ENCODE results near the gene AMACR.
"Not testable (repeated sequence)": the region's sequence is repeated elsewhere in the genome, so short reads cannot be mapped to it uniquely, and the experiment has no call there.

AMACR gene

DNA sequence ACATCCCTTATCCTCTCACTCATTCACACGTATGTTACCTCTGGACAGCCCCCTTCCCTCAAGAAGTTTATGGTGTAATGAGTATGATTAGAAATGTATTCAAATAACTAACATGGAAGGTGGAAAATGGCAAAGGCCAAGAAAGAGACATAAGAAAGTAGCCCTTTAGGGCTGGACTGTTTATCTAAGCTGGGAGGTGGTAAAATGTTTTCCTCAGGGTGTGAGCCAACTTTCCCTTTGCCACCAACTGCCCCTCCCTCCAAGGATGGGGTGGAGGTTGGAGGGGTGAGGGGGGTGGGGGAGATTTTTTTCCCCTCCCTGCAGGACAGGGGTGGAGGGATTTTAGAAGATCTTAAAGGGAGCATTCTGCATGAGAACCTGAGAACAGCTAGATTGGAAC is 31.5 kb downstream of the AMACR start:
- H3K4me3 Mint-ChIP-seq: no peak overlapping the region
- no peaks in the 10 kb centered on the region for H3K9me3 Mint-ChIP-seq (ENCODE audit: low read depth)
- H3K27ac Mint-ChIP-seq: no peak overlapping the region
- H3K4me1 Mint-ChIP-seq (ENCODE audit: low read depth): peaks cover 9% of the 10 kb centered on the region
- no peaks in the 10 kb centered on the region for H3K27me3 Mint-ChIP-seq
- H3K36me3 Mint-ChIP-seq: no peaks in the 10 kb centered on the region

DNA sequence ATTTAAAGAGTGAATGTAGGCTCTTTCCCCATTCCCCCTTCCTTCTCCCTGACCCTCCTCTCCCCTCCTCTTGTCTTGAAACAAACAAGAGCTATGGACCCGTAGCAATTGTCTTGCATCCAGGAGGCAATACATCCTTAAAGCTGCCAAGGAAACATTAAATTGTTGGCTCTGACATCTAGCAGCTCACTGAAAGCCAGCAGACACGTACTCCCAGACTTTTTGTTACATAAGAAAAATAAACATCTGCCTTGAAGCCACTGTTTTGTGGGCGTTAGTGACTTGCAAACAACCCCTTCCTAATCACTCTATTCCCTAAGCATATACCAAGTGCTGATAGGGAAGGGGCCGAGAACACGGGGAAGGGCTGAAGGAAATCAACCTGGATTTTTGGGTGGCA is 32.0 kb downstream of the AMACR start:
- peaks cover 9% of the 10 kb centered on the region for H3K4me1 Mint-ChIP-seq (ENCODE audit: low read depth)
- no peak overlapping the region for H3K4me3 Mint-ChIP-seq
- no peaks in the 10 kb centered on the region for H3K36me3 Mint-ChIP-seq
- H3K9me3 Mint-ChIP-seq (ENCODE audit: low read depth): no peaks in the 10 kb centered on the region
- peaks cover 1% of the 10 kb centered on the region for H3K27me3 Mint-ChIP-seq
- no peak overlapping the region for H3K27ac Mint-ChIP-seq

- peaks cover 4% of the 10 kb centered on the region for H3K27me3 Mint-ChIP-seq
- no peak overlapping the region for H3K4me3 Mint-ChIP-seq
- peaks cover 9% of the 10 kb centered on the region for H3K4me1 Mint-ChIP-seq (ENCODE audit: low read depth)
- H3K9me3 Mint-ChIP-seq (ENCODE audit: low read depth): no peaks in the 10 kb centered on the region
- no peaks in the 10 kb centered on the region for H3K36me3 Mint-ChIP-seq
- H3K27ac Mint-ChIP-seq: no peak overlapping the region
These were observed 34.6 kb downstream of the AMACR start for GRCh38 chr5:33973271-33973670.

DNA sequence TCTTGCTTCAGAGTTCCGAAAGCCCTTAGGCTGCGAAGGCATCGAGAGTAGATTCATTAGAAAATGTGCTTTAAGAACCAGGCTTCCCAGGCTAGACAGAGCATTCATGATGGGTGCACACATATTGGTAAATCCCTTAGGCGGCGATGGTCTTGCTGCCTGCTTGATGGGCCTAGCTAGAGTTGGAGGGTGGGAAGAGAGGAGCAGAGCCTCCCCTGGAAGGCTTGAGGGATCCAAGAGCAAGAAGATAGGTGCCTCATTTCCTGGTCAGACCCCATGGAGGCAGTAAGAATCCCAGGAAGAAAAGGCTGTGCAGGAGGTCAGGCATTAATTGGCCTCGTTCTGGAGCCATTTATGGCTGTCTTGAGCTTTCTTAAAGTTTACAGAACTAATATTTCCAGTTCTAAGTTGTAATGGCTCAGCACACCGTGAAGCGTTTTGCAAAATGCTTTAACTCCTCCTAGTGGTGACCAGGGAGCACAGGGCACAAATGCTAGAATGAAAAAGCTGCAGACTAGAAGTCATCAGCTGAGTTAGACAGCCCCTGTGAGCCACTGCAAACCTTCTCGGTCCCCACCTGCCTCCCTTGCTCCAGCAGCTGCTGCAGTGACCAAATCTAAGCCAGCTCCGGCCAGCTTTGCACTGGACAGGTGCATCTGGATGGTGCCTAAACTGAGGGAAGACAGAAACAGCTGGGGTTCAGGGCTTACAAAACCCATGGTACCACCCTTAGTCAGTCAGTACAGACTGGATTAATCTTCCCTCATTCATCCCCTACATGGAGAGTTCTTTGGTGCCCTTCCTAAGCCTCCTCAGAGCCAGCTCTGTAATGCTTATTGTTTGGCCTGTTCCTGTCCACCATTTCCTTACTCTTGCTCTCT is 38.0 kb downstream of the AMACR start:
- Mint-ChIP-seq H3K9me3 (ENCODE audit: low read depth) (no peaks in the 10 kb centered on the region), H3K4me3 (no peak overlapping the region), H3K36me3 (no peaks in the 10 kb centered on the region), H3K27me3 (peaks cover 4% of the 10 kb centered on the region), H3K27ac (no peak overlapping the region), H3K4me1 (ENCODE audit: low read depth) (peaks cover 13% of the 10 kb centered on the region)

DNA sequence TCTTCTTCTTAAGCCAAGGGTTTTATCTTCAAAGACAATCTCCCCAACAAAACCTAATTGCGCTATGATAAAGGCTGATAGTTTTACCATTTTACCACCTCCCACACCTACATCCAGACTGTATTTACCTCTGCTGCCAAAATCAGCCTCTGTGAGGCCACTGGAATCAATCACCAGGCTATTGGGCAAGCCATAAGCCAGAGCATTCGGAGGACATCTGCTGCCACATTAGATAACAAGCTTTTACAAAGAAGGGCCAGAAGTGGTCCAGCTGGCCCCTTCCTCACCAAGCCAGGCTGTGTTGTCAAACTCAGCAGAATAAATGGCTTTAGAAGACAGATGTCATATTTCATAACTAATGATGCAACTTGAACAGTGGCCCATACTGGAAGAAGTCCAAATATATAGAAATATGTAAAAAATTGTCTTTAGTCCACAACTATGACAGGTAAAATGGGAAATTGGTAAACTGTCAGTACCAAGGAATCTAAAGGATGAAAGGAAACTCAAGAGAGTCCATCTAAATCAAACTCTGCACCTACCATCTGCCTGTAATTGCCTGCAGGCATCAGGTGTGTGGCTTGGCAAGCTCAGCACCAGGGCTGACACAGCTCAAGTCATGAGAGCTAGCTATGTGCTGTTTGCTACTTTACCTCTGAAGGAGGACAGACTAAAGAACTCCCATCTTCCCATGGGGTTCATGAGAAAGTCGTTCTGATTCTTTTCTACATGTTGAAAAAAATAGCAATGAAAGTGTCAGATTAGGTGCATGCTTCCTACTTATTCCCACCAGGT is 39.4 kb downstream of the AMACR start:
- H3K9me3 Mint-ChIP-seq (ENCODE audit: low read depth): no peaks in the 10 kb centered on the region
- peaks cover 4% of the 10 kb centered on the region for H3K27me3 Mint-ChIP-seq
- no peak overlapping the region for H3K27ac Mint-ChIP-seq
- H3K4me3 Mint-ChIP-seq: no peak overlapping the region
- H3K36me3 Mint-ChIP-seq: no peaks in the 10 kb centered on the region
- H3K4me1 Mint-ChIP-seq (ENCODE audit: low read depth): peaks cover 16% of the 10 kb centered on the region

DNA sequence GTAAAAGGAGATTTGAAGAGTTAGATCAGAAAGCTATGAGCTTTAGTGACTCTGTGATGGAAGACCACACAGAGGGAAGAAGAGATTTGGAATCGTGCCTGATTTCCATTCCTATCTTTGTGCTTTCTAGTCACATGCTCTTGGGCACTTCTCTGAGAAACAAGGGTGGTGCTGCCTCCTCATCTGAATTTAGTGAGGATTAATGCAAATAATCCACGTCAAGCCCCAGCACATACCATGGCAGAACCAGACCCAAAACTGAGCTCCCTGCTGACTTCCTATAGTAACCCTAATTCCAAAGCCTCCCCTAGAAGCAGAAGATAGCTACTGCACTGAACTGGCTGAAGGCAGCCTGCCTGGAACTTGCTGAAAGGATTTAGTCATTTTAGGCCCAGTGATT is 41.0 kb downstream of the AMACR start:
- Mint-ChIP-seq H3K9me3 (ENCODE audit: low read depth) (no peaks in the 10 kb centered on the region), H3K27ac (no peak overlapping the region)

GRCh38 chr5:33964132-33964700 is 43.6 kb downstream of the AMACR start:
- Mint-ChIP-seq H3K36me3 (no peaks in the 10 kb centered on the region), H3K9me3 (ENCODE audit: low read depth) (no peaks in the 10 kb centered on the region), H3K27ac (no peak overlapping the region), H3K27me3 (no peaks in the 10 kb centered on the region), H3K4me1 (ENCODE audit: low read depth) (peaks cover 10% of the 10 kb centered on the region), H3K4me3 (no peak overlapping the region)

More for the DNA sequence above, 41.0 kb downstream of the AMACR start:
- peaks cover 4% of the 10 kb centered on the region for H3K27me3 Mint-ChIP-seq
- H3K4me1 Mint-ChIP-seq (ENCODE audit: low read depth): peaks cover 10% of the 10 kb centered on the region
- no peaks in the 10 kb centered on the region for H3K36me3 Mint-ChIP-seq
- no peak overlapping the region for H3K4me3 Mint-ChIP-seq

- H3K27me3 Mint-ChIP-seq: peaks cover 3% of the 10 kb centered on the region
- no peaks in the 10 kb centered on the region for H3K9me3 Mint-ChIP-seq (ENCODE audit: low read depth)
- peaks cover 5% of the 10 kb centered on the region for H3K36me3 Mint-ChIP-seq
- no peak overlapping the region for H3K4me3 Mint-ChIP-seq
- H3K27ac Mint-ChIP-seq: no peak overlapping the region
- no peaks in the 10 kb centered on the region for H3K4me1 Mint-ChIP-seq (ENCODE audit: low read depth)
These were observed 49.7 kb downstream of the AMACR start for GRCh38 chr5:33958176-33958575.

DNA sequence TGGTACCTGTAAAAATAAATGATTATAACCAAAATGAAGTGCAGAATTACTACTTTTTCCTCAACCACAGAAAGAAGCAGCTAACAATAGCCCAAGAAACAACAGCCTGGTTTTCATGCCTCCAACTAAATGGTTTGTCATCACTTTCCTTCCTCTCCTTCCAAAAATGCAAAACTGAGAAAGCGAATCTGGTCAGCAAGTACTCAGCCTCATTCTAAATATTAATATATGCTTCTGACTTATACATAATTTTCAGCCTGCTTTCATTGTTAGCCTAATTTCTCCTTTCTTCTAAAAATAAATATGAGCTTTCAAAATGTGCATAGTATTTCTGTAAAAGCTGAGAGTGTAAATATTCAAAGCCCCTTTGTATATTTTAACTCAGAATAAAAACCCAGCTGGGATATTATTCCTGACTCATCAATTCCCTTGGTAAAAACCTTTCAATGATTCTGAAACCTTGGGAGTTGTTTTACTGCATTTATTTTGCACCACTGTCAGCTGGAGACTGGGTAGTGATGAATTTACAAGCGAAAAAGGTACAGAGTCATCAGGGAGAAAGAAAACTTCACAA is 50.2 kb downstream of the AMACR start:
- H3K9me3 Mint-ChIP-seq (ENCODE audit: low read depth): no peaks in the 10 kb centered on the region
- H3K27me3 Mint-ChIP-seq: peaks cover 3% of the 10 kb centered on the region
- H3K27ac Mint-ChIP-seq: no peak overlapping the region
- H3K4me1 Mint-ChIP-seq (ENCODE audit: low read depth): no peaks in the 10 kb centered on the region
- no peak overlapping the region for H3K4me3 Mint-ChIP-seq
- H3K36me3 Mint-ChIP-seq: peaks cover 5% of the 10 kb centered on the region

- H3K27ac Mint-ChIP-seq; H3K4me3 Mint-ChIP-seq; H3K27me3 Mint-ChIP-seq; H3K4me1 Mint-ChIP-seq (ENCODE audit: low read depth); H3K36me3 Mint-ChIP-seq; H3K9me3 Mint-ChIP-seq (ENCODE audit: low read depth): not testable (repeated sequence)
These were observed 55.7 kb downstream of the AMACR start for GRCh38 chr5:33952175-33952574.

DNA sequence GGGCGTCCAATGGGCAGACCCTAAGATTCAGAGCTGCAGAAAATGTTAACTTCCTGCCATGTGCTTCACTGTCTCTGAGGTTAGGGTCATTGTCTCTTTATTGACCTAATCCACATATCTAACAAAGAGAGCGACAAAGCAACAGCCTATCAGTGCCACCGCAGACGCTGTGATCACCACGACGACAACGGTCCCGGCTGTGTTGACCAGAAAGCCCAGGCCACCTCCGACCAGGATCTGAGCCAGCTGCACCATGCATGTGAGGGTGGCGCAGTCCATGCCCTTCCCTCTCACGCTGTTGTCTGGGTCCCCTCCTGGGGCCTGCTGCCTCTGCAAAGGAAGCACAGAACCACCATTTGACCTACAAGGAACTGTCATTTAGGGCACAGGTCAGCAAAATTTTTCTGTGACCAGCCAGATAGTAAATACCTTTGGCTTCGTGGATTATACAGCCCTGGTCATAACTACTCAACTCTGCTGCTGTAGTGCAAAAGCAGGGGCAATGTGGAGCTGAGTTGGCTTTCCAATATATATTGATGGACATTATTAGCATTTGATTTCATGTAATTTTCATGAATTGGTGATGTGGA is 63.2 kb downstream of the AMACR start:
- Mint-ChIP-seq H3K27ac (no peak overlapping the region), H3K27me3 (peaks cover 17% of the 10 kb centered on the region), H3K4me3 (no peak overlapping the region), H3K9me3 (ENCODE audit: low read depth) (no peaks in the 10 kb centered on the region), H3K36me3 (no peaks in the 10 kb centered on the region), H3K4me1 (ENCODE audit: low read depth) (no peaks in the 10 kb centered on the region)

DNA sequence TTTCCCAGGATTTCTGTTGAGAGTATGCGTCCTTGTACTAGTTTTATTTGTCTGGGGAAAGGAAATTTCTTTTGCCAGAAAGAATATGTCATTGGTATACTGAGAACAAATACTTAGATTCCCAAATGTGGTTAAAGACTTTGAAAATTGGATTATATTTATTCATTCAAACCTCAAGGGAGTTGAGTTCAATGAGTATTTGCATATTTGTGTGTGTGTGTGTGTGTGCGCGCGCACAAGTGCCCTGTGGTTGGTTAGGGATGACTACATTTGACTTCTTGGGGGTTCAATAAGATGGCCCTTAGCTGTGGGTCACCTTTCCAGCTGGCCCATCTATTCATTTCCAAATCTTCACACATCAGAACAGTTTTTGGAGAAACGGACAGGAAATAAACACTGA is 66.8 kb downstream of the AMACR start:
- peaks cover 30% of the 10 kb centered on the region for H3K27me3 Mint-ChIP-seq
- H3K9me3 Mint-ChIP-seq (ENCODE audit: low read depth): no peaks in the 10 kb centered on the region
- no peak overlapping the region for H3K27ac Mint-ChIP-seq
- no peaks in the 10 kb centered on the region for H3K36me3 Mint-ChIP-seq
- H3K4me1 Mint-ChIP-seq (ENCODE audit: low read depth): peaks cover under 1% of the 10 kb centered on the region
- no peak overlapping the region for H3K4me3 Mint-ChIP-seq

GRCh38 chr5:33939556-33940262 is 68.1 kb downstream of the AMACR start:
- Mint-ChIP-seq H3K4me1 (ENCODE audit: low read depth) (peaks cover 3% of the 10 kb centered on the region), H3K36me3 (no peaks in the 10 kb centered on the region), H3K27me3 (peaks cover 38% of the 10 kb centered on the region), H3K9me3 (ENCODE audit: low read depth) (no peaks in the 10 kb centered on the region), H3K4me3 (no peak overlapping the region), H3K27ac (no peak overlapping the region)

- Mint-ChIP-seq H3K27me3 (peaks cover 38% of the 10 kb centered on the region), H3K4me1 (ENCODE audit: low read depth) (peaks cover 3% of the 10 kb centered on the region), H3K9me3 (ENCODE audit: low read depth) (no peaks in the 10 kb centered on the region), H3K27ac (no peak overlapping the region), H3K36me3 (no peaks in the 10 kb centered on the region), H3K4me3 (no peak overlapping the region)
These were observed 69.0 kb downstream of the AMACR start for GRCh38 chr5:33938881-33939280.

Measured in activated naive CD8-positive, alpha-beta T cell (primary cell).